Measurements from ENCODE around the gene PLA2G4B.

GRCh38 chr15:41871175-41871905 is 32.7 kb downstream of the PLA2G4B start:
- TF ChIP-seq CTCF (IDR thresholded peaks at IDR 0.05 in 4 of 5, conservative IDR thresholded peaks at IDR 0.05 in 1 of 5), result no peak
- no peak for TF ChIP-seq POLR2A (IDR thresholded peaks at IDR 0.05)
